Neutrophil (primary cell): ENCODE results near the gene GPX2.

Experiments
- H3K27ac ChIP-seq: fragments of 200-600 bp; sonication (generic); 2 replicates; pipeline ENCODE4 v1.5.1; 2016; ENCODE audit warnings: mild to moderate bottlenecking, moderate library complexity
- H3K27me3 ChIP-seq: fragments of 200-600 bp; sonication (generic); 2 replicates; pipeline ENCODE4 v1.6.0; 2016; ENCODE audit warnings: mild to moderate bottlenecking
- H3K36me3 ChIP-seq: fragments of 200-600 bp; sonication (generic); 2 replicates; pipeline ENCODE4 v1.5.1; 2017
- H3K4me1 ChIP-seq, 2 experiments: fragments of 200-600 bp in 1 of 2; sonication (generic) in 1 of 2; 1 replicate in 1 of 2; 2 replicates in 1 of 2; pipeline versions ENCODE4 v1.5.1 to v1.6.1; 2013 to 2016; ENCODE audit warnings: low read depth in 1 of 2, low read length in 1 of 2, mild to moderate bottlenecking in 1 of 2, moderate library complexity in 1 of 2; ENCODE audit not compliant: control insufficient read depth in 1 of 2, insufficient read depth in 1 of 2
- H3K4me3 ChIP-seq, 2 experiments: fragments of 200-600 bp in 1 of 2; sonication (generic) in 1 of 2; 1 replicate in 1 of 2; 2 replicates in 1 of 2; pipeline ENCODE4 v1.5.1; 2013 to 2016; ENCODE audit warnings: low read depth in 1 of 2, low read length in 1 of 2, mild to moderate bottlenecking in 1 of 2, moderate library complexity in 1 of 2
- H3K9me3 ChIP-seq: fragments of 200-600 bp; sonication (generic); 2 replicates; pipeline ENCODE4 v1.5.1; 2016
- TF ChIP-seq, protein P1 (sequence below): fragments of 200-600 bp; sonication (generic); IDR thresholded peaks from 2 replicates; pipeline ENCODE4 v1.5.1; 2016; ENCODE audit warnings: antibody characterized with exemption

The GPX2 gene

DNA sequence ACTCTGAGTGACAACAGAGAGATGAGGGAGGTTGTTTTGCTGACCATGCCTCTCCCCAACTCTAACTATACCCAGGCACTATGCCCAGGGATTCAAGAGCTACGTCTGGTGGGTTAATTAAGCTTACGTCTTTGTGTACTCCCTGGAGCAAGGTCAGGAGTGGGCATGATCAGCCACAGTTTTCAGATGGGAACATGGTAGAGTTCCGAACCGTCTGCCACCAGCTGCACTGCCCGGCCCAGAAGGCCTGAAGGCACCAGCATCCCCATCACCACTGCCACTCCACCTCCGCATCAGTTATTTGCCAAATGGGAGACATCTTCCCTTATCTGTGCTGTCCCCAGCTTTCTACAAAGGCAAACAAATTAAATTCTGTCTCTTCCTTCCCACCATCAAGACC, 11.1 kb upstream of the GPX2 start:
- H3K4me1 ChIP-seq: peaks cover 0 to 16% of the 10 kb centered on the region in 2 experiments
- no peaks in the 10 kb centered on the region for H3K9me3 ChIP-seq
- TF ChIP-seq, protein P1, sequence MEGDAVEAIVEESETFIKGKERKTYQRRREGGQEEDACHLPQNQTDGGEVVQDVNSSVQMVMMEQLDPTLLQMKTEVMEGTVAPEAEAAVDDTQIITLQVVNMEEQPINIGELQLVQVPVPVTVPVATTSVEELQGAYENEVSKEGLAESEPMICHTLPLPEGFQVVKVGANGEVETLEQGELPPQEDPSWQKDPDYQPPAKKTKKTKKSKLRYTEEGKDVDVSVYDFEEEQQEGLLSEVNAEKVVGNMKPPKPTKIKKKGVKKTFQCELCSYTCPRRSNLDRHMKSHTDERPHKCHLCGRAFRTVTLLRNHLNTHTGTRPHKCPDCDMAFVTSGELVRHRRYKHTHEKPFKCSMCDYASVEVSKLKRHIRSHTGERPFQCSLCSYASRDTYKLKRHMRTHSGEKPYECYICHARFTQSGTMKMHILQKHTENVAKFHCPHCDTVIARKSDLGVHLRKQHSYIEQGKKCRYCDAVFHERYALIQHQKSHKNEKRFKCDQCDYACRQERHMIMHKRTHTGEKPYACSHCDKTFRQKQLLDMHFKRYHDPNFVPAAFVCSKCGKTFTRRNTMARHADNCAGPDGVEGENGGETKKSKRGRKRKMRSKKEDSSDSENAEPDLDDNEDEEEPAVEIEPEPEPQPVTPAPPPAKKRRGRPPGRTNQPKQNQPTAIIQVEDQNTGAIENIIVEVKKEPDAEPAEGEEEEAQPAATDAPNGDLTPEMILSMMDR: no peak
- no peaks in the 10 kb centered on the region for H3K27me3 ChIP-seq
- H3K4me3 ChIP-seq: no peak overlapping the region
- peaks cover 7% of the 10 kb centered on the region for H3K36me3 ChIP-seq
- no peak overlapping the region for H3K27ac ChIP-seq

DNA sequence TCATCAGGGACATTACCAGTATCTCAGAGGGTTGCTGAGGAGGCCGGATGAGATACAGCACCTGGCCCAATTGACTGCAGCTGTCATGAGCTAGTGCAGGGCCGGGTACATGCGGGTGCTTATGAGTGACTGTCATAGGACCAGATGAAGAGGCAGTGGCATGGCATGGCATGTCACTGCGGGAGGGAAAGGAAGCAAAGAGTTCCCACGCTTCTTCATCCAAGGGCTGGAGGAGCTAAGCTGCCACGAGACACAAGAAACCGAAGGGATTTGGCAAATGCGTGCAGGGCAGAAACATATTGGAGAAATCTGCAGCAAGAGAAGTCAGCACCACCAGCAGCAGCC, 10.7 kb upstream of the GPX2 start:
- Histone ChIP-seq H3K4me1 (peaks cover 0 to 17% of the 10 kb centered on the region in 2 experiments), H3K36me3 (peaks cover 11% of the 10 kb centered on the region), H3K4me3 (no peak overlapping the region), H3K27ac (no peak overlapping the region), H3K27me3 (no peaks in the 10 kb centered on the region), H3K9me3 (no peaks in the 10 kb centered on the region)
- TF ChIP-seq, protein P1: no peak

DNA sequence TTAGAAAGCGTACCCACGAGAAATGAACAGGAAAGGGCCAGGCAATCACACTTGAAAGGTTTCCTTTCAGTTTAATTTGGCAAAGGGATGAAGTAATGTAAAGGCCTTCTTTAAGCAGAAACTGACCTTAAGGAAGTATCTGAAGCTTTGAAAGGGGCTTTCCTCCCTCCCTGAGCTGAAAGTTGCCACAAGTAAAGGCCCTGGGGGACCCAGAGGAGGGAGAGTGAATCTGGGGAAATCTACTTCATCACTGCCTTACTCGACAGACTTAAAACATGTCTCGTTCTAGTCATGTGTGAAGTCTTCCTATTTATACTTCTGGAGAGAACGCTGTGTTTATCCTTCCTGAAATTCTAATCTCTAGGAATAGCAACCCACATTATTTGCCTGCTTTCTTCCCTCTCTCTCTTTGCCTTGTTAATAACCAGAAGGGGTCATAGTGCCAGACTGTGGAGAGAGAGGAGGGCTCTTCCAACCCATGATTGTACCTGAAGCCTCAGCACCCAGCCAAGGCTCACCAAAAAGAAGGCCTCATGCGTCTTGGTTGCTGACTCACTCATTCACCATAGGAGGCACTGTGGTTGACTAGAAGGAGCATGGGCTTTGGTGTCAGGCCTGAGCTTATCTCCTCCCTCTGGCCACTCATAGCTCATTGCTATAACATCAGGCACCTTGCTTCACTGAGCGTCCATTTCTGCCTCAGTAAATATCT, 10.2 kb upstream of the GPX2 start:
- Histone ChIP-seq H3K4me3 (no peak overlapping the region), H3K36me3 (peaks cover 15% of the 10 kb centered on the region), H3K9me3 (no peaks in the 10 kb centered on the region), H3K27me3 (no peaks in the 10 kb centered on the region), H3K27ac (no peak overlapping the region), H3K4me1 (peaks cover 2 to 22% of the 10 kb centered on the region in 2 experiments)
- TF ChIP-seq, protein P1: no peak

DNA sequence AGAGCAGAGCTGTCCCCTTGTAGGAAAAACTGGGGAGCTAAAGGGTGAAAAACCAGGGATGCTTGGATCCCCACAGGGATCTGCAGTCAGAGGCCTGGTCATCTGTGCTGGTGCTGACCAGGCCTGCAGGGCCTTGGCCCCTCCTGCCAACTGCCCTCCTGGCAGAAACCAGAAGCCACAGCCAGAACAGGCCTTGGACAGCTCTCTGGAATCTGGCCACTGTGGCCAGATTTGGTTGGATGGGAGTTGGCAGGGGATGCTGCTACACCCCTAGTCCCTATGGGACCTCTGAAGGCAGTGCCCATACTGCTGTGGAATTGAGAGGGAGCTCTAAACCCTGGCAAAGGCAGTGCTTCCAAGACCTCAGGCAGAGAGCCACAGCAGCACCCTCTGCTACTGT, 9.2 kb upstream of the GPX2 start:
- no peaks in the 10 kb centered on the region for H3K27me3 ChIP-seq
- H3K36me3 ChIP-seq: peaks cover 15% of the 10 kb centered on the region
- H3K4me1 ChIP-seq: peaks cover 12 to 33% of the 10 kb centered on the region in 2 experiments
- TF ChIP-seq, protein P1: no peak
- H3K27ac ChIP-seq: no peak overlapping the region
- H3K9me3 ChIP-seq: no peaks in the 10 kb centered on the region
- no peak overlapping the region for H3K4me3 ChIP-seq

DNA sequence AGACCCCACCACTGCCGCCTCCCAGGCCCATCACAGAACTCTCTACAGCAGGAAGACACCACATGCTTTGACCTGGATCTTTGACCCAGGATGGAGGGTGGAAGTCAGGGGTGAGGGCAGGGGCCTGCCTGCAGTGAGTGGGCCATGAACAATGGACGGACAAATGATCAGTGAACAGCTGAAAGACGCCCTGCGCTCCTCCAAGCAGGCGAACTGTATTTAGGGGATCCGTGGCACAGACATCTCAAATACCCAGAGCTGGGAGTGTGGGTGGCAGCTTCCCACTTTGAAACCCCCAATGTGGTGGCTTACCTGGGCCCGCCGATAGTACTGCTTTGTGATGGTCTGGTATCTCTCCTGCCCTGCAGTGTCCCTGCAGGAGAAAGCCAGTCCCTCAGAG, 8.7 kb upstream of the GPX2 start:
- Histone ChIP-seq H3K4me1 (peaks cover 17 to 37% of the 10 kb centered on the region in 2 experiments), H3K27ac (no peak overlapping the region), H3K4me3 (no peak overlapping the region), H3K36me3 (peaks cover 15% of the 10 kb centered on the region), H3K9me3 (no peaks in the 10 kb centered on the region), H3K27me3 (no peaks in the 10 kb centered on the region)
- TF ChIP-seq, protein P1: no peak
